ENCODE results near the gene CARD10.
"Not testable (repeated sequence)": the region's sequence is repeated elsewhere in the genome, so short reads cannot be mapped to it uniquely, and the experiment has no call there.

CARD10 gene

DNA sequence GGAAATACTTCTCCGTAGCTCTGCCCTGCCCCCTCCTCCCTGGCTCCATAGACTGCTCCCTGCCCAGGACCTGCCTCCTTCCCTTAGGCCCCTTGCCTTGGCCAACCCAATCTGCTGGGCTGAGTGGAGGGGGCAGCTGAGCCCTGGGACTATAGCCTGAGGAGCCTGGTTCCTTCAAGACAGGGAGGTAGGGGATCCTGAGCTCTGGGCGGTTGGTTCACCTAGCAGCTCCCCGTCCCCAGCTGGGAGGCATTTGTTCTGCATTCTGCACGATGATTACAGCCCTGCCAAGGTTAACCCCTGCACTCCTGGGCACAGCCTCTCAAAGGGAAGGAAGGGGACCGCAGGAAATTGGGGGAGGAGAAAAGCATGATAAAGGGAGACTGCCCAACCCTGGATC, 37.5 kb upstream of the CARD10 start:
- H3K36me3 Mint-ChIP-seq (ENCODE audit: low read depth) = no peaks in the 10 kb centered on the region
- H3K9me3 Mint-ChIP-seq = no peaks in the 10 kb centered on the region
- H3K4me3 Mint-ChIP-seq = peak overlapping the region; percentile 35 to 71 (median 61)
- H3K4me1 Mint-ChIP-seq = peaks cover 49% of the 10 kb centered on the region
- H3K27me3 Mint-ChIP-seq (ENCODE audit: low read depth) = no peaks in the 10 kb centered on the region
- TF ChIP-seq, protein P1, sequence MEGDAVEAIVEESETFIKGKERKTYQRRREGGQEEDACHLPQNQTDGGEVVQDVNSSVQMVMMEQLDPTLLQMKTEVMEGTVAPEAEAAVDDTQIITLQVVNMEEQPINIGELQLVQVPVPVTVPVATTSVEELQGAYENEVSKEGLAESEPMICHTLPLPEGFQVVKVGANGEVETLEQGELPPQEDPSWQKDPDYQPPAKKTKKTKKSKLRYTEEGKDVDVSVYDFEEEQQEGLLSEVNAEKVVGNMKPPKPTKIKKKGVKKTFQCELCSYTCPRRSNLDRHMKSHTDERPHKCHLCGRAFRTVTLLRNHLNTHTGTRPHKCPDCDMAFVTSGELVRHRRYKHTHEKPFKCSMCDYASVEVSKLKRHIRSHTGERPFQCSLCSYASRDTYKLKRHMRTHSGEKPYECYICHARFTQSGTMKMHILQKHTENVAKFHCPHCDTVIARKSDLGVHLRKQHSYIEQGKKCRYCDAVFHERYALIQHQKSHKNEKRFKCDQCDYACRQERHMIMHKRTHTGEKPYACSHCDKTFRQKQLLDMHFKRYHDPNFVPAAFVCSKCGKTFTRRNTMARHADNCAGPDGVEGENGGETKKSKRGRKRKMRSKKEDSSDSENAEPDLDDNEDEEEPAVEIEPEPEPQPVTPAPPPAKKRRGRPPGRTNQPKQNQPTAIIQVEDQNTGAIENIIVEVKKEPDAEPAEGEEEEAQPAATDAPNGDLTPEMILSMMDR (IDR thresholded peaks at IDR 0.05; ENCODE audit: unreplicated experiment in 3 of 3) = no peak
- H3K27ac Mint-ChIP-seq = peak overlapping the region; percentile 45 to 89 (median 82)

DNA sequence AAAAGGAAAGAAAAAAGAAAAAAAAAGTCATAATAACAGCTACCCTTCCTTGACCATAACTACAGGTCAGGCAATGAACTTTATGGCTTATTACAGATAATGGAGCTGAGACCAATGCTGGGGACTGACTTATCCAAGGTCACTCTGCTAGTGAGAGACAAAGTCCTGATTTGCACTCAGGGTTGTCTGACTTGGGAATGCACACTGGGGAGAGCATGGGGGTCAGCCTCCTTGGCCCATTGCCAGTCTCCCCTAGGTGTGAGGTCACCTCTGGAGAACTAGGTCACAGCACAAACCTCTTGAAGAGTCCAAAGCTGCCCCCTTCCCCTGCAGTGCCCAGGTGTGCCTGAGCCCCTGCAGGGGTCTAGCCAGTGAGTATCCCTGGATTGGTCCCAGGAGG, 35.8 kb upstream of the CARD10 start:
- peak overlapping the region; percentile 29 to 84 (median 45) for H3K27ac Mint-ChIP-seq
- TF ChIP-seq, protein P1 (IDR thresholded peaks at IDR 0.05; ENCODE audit: unreplicated experiment in 3 of 3) = no peak
- no peak overlapping the region for H3K4me3 Mint-ChIP-seq
- H3K27me3 Mint-ChIP-seq (ENCODE audit: low read depth) = no peaks in the 10 kb centered on the region
- H3K4me1 Mint-ChIP-seq = peaks cover 58% of the 10 kb centered on the region
- no peaks in the 10 kb centered on the region for H3K9me3 Mint-ChIP-seq
- H3K36me3 Mint-ChIP-seq (ENCODE audit: low read depth) = no peaks in the 10 kb centered on the region

DNA sequence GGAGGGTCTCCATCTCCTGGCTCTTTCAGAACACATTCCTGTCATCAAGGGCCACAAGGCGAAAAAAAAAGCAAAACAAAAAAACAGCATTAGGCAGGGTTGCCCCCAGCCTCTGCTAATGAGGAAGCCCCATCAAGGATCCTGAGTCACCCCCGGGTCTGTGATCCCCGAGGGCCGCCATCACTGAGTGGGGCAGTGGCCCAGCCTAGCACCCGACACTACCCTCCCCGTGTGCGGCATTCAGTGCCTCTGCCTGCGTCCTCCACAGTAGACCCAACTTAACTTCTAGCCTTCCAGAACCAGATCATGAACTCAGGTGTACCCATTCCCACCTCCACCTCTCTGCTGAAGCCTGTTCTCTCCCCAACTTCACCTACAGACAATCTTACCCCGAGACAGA, 34.5 kb upstream of the CARD10 start:
- no peaks in the 10 kb centered on the region for H3K27me3 Mint-ChIP-seq (ENCODE audit: low read depth)
- peaks cover 60% of the 10 kb centered on the region for H3K4me1 Mint-ChIP-seq
- TF ChIP-seq, protein P1 (IDR thresholded peaks at IDR 0.05; ENCODE audit: unreplicated experiment in 3 of 3) = no peak
- H3K9me3 Mint-ChIP-seq = no peaks in the 10 kb centered on the region
- peak overlapping the region in 1 of 3 experiments; percentile 13 for H3K4me3 Mint-ChIP-seq
- no peaks in the 10 kb centered on the region for H3K36me3 Mint-ChIP-seq (ENCODE audit: low read depth)
- H3K27ac Mint-ChIP-seq = peak overlapping the region; percentile 88 to 91 (median 88)

DNA sequence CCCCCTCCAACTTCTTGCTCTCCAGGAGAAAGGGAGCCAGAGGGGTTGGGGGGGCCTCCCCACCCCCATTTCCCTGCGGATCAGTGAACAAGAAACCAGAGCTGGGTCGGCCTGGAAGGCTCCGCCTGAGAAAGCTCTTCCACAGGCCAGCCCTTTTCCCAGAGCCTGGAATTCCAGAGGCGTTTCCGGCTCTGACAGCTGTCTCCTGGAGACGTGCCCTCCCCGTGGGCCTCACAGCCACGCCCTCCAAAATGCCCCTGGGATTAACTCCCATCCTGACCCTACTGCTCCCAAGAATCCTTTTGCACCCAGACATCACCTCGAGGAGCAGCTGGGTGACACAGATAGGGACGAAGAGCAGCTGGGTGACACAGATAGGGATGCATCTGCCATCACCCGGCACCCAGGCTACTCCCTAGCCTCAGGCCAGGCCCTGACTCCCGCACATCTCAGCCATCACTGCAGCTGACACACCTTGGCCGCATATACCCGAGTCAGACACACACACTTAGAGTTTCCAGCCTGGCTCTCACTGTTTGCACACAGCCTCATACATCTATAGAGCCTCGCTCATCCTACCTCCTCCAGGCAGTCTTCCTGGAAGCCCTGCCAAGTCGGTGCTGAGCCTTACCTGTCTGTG, 33.4 kb upstream of the CARD10 start:
- H3K9me3 Mint-ChIP-seq = no peaks in the 10 kb centered on the region
- H3K4me1 Mint-ChIP-seq = peaks cover 55% of the 10 kb centered on the region
- TF ChIP-seq, protein P1 (IDR thresholded peaks at IDR 0.05; ENCODE audit: unreplicated experiment in 3 of 3) = no peak
- H3K27me3 Mint-ChIP-seq (ENCODE audit: low read depth) = no peaks in the 10 kb centered on the region
- peak overlapping the region; percentile 98 to 100 (median 98) for H3K27ac Mint-ChIP-seq
- peak overlapping the region; percentile 36 to 55 (median 39) for H3K4me3 Mint-ChIP-seq
- no peaks in the 10 kb centered on the region for H3K36me3 Mint-ChIP-seq (ENCODE audit: low read depth)

DNA sequence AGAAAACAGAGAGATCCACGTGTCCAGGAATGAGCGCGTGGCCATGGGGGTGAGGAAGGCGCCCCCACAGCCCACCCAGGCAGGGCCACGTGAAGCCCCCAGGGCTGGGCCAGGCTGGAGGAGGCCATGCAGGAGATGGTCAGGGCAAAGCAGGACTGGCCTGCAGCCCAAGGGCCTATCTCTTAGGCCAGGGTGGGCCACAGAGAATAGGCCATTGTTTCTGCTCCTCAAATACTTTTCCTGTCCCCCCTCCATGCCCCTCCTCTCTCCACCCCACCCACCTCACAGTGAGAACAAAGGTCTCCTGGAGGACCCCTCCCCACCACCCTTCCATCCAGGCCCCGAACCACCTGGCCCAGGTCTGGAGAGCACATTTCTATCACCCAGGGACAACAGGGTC, 32.8 kb upstream of the CARD10 start:
- Mint-ChIP-seq H3K36me3 (ENCODE audit: low read depth) (no peaks in the 10 kb centered on the region), H3K4me3 (no peak overlapping the region), H3K4me1 (peaks cover 55% of the 10 kb centered on the region), H3K27ac (peak overlapping the region; percentile 98 to 100 (median 98)), H3K9me3 (no peaks in the 10 kb centered on the region), H3K27me3 (ENCODE audit: low read depth) (no peaks in the 10 kb centered on the region)
- TF ChIP-seq, protein P1 (IDR thresholded peaks at IDR 0.05; ENCODE audit: unreplicated experiment in 3 of 3) = no peak

DNA sequence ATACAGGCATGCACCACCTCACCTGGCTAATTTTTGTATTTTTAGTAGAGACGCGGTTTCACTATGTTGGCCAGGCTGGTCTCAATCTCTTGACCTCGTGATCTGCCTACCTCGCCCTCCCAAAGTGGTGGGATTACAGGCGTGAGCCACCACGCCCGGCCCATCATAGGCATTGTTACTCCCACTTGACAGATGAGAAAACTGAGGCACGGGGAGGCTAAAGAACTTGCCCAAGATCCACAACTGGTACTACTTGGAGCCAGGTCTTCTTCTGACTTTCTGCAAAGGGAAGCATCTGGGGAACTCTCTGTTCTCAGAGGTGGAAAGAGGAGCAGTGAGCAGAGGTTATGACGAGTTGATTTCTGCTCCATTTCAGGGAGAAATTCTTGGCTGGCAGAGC, 31.7 kb upstream of the CARD10 start:
- Mint-ChIP-seq H3K4me3 (peak overlapping the region in 1 of 3 experiments; percentile 35), H3K27ac (peak overlapping the region; percentile 98 to 100 (median 98)), H3K4me1 (peaks cover 53% of the 10 kb centered on the region)
- not testable (repeated sequence) for H3K36me3 Mint-ChIP-seq (ENCODE audit: low read depth); H3K9me3 Mint-ChIP-seq; H3K27me3 Mint-ChIP-seq (ENCODE audit: low read depth)
